Liver (tissue), 9 donors: ENCODE results near the gene LIPC. TPM values are rescaled to one million over a fixed set of nuclear protein-coding genes. Genes with fewer than 3 reads are reported as not detected.

ENCODE experiments used
- DNase-seq: peaks from one replicate; pipeline ENCODE4 v3.0.0-alpha.2; 2017; ENCODE audit warnings: low spot score
- H3K27ac ChIP-seq, 2 donors: one replicate each; pipeline ENCODE4 v1.7.0; 2013; ENCODE audit warnings: inconsistent platforms in 2 of 2, low read length in 2 of 2, control low read depth in 1 of 2, low read depth in 1 of 2, mild to moderate bottlenecking in 1 of 2
- H3K27me3 ChIP-seq, 4 donors: one replicate each; pipeline versions ENCODE4 v1.6.1 to v1.7.0; 2013; ENCODE audit warnings: low read length in 3 of 4, inconsistent platforms in 1 of 4, mild to moderate bottlenecking in 1 of 4, moderate library complexity in 1 of 4; ENCODE audit not compliant: control insufficient read depth in 4 of 4, insufficient read depth in 4 of 4
- H3K36me3 ChIP-seq, 4 donors: one replicate each; pipeline versions ENCODE4 v1.6.1 to v1.7.0; 2013; ENCODE audit warnings: low read length in 3 of 4, mild to moderate bottlenecking in 3 of 4, low read depth in 1 of 4, moderate library complexity in 1 of 4; ENCODE audit not compliant: control insufficient read depth in 4 of 4, insufficient read depth in 3 of 4
- H3K4me1 ChIP-seq, 4 donors: one replicate each; pipeline versions ENCODE4 v1.6.1 to v1.7.0; 2013; ENCODE audit warnings: low read length in 3 of 4, mild to moderate bottlenecking in 3 of 4, moderate library complexity in 1 of 4; ENCODE audit not compliant: control insufficient read depth in 4 of 4, insufficient read depth in 4 of 4
- H3K4me3 ChIP-seq, 3 donors: one replicate each; pipeline versions ENCODE4 v1.6.1 to v1.7.0; 2013; ENCODE audit warnings: low read length in 3 of 3, control low read depth in 1 of 3, low read depth in 1 of 3, mild to moderate bottlenecking in 1 of 3
- H3K9ac ChIP-seq, 2 donors: one replicate each; pipeline ENCODE4 v1.7.0; 2013; ENCODE audit warnings: low read length in 2 of 2, mild to moderate bottlenecking in 2 of 2, moderate library complexity in 2 of 2, control low read depth in 1 of 2, low read depth in 1 of 2
- H3K9me3 ChIP-seq, 4 donors: one replicate each; pipeline versions ENCODE4 v1.6.1 to v1.7.0; 2013; ENCODE audit warnings: low read length in 3 of 4; ENCODE audit not compliant: control insufficient read depth in 4 of 4
- CTCF ChIP-seq: fragments of 150-350 bp; IDR thresholded peaks from 2 replicates; pipeline ENCODE4 v1.5.1; 2017; ENCODE audit warnings: improper control_type of control experiment, low read depth, low read length; ENCODE audit not compliant: missing input control
- EGR1 ChIP-seq, 2 donors: IDR thresholded peaks; 2 replicates each; pipeline ENCODE4 v1.6.1; 2016 to 2018; ENCODE audit warnings: antibody characterized with exemption in 2 of 2, low read depth in 2 of 2
- FOXA2 ChIP-seq: IDR thresholded peaks from 2 replicates; pipeline ENCODE4 v1.6.1; 2016; ENCODE audit warnings: antibody characterized with exemption
- GABPA ChIP-seq, 2 donors: IDR thresholded peaks in 1 of 2; conservative IDR thresholded peaks in 1 of 2; 2 replicates each; pipeline ENCODE4 v1.6.1; 2016; ENCODE audit warnings: antibody characterized with exemption in 2 of 2, mild to moderate bottlenecking in 1 of 2, moderate library complexity in 1 of 2
- NR2F2 ChIP-seq: IDR thresholded peaks from 2 replicates; pipeline ENCODE4 v1.6.1; 2016; ENCODE audit warnings: antibody characterized with exemption
- RXRA ChIP-seq, 2 donors: IDR thresholded peaks; 2 replicates each; pipeline ENCODE4 v1.6.1; 2017 to 2018; ENCODE audit warnings: antibody characterized with exemption in 2 of 2, mild to moderate bottlenecking in 1 of 2
- SP1 ChIP-seq: IDR thresholded peaks from 2 replicates; pipeline ENCODE4 v1.6.1; 2018; ENCODE audit warnings: antibody characterized with exemption, mild to moderate bottlenecking
- YY1 ChIP-seq: IDR thresholded peaks from 2 replicates; pipeline ENCODE4 v1.6.1; 2016; ENCODE audit warnings: antibody characterized with exemption, mild to moderate bottlenecking
- ZBTB33 ChIP-seq: IDR thresholded peaks from 2 replicates; pipeline ENCODE4 v1.6.1; 2016; ENCODE audit warnings: antibody characterized with exemption
- WGBS: extraction: QIAGEN DNeasy Blood & Tissue Kit; methylation state at CpG from one replicate; pipeline ENCODE4 v1.1.7; 2013; 5-methylcytosine and 5-hydroxymethylcytosine counted together
- polyA plus RNA-seq, 2 donors: library from polyadenylated mRNA; stranded (reverse) in 1 of 2; unstranded in 1 of 2; fragments of 200-250 nt in 1 of 2; fragments of >200 nt in 1 of 2; fragmentation: Nextera tagmentation in 1 of 2; extraction: Ambion mirVana in 1 of 2; gene quantifications; one replicate each; pipeline versions ENCODE4 v1.2.1 to v1.2.3, GENCODE V29; 2013 to 2015
- total RNA-seq, 2 donors: library from RNA; depleted of rRNA; stranded (reverse); fragments of >200 nt; gene quantifications; one replicate each; pipeline ENCODE4 v1.2.3, GENCODE V29; 2014
- TF ChIP-seq, protein P1 (sequence below): IDR thresholded peaks from 2 replicates; pipeline ENCODE4 v1.6.1; 2016; ENCODE audit warnings: antibody characterized with exemption
- TF ChIP-seq, protein P2 (sequence below): IDR thresholded peaks from 2 replicates; pipeline ENCODE4 v1.6.1; 2016; ENCODE audit warnings: antibody characterized with exemption
- TF ChIP-seq, protein P3 (sequence below): IDR thresholded peaks from 2 replicates; pipeline ENCODE4 v1.6.1; 2016; ENCODE audit warnings: antibody characterized with exemption, mild to moderate bottlenecking
- donor health status: healthy.
- donor health status: healthy.
- donor health status: healthy.
- donor health status: healthy.
- donor health status: healthy.

LIPC gene
- total and polyA plus RNA-seq, 4 donors: 60.1 to 268 (median 131) TPM

DNA sequence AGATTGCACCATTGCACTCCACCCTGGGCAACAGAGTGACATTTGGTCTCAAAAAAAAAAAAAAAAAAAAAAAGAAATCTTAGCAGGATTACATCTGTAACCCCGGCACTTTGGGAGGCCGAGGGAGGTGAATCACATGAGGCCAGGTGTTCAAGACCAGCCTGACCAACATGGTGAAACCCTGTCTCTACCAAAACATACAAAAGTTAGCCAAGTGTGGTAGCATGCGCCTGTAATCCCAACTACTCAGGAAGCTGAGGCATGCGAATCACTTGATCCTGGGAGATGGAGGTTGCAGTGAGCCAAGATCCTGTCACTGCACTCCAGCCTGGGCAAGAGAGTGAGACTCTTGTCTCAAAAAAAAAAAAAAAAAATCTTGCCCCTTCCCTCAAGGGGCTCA, 40.4 kb downstream of the LIPC start:
- Histone ChIP-seq H3K9ac (no peak overlapping the region), H3K4me1 (peaks cover 13 to 52% (median 37%) of the 10 kb centered on the region in 4 donors), H3K36me3 (no peaks in the 10 kb centered on the region), H3K9me3 (no peaks in the 10 kb centered on the region), H3K27me3 (no peaks in the 10 kb centered on the region), H3K4me3 (no peak overlapping the region), H3K27ac (no peak overlapping the region)
- DNase-seq: no peak
- 78% methylated on average over 4 of the region's 4 CpGs for WGBS
- TF ChIP-seq, protein P1, sequence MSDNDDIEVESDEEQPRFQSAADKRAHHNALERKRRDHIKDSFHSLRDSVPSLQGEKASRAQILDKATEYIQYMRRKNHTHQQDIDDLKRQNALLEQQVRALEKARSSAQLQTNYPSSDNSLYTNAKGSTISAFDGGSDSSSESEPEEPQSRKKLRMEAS: no peak
- TF ChIP-seq FOXA2 (no peak), NR2F2 (no peak), ZBTB33 (no peak), RXRA (IDR thresholded peaks at IDR 0.05) (no peak)

DNA sequence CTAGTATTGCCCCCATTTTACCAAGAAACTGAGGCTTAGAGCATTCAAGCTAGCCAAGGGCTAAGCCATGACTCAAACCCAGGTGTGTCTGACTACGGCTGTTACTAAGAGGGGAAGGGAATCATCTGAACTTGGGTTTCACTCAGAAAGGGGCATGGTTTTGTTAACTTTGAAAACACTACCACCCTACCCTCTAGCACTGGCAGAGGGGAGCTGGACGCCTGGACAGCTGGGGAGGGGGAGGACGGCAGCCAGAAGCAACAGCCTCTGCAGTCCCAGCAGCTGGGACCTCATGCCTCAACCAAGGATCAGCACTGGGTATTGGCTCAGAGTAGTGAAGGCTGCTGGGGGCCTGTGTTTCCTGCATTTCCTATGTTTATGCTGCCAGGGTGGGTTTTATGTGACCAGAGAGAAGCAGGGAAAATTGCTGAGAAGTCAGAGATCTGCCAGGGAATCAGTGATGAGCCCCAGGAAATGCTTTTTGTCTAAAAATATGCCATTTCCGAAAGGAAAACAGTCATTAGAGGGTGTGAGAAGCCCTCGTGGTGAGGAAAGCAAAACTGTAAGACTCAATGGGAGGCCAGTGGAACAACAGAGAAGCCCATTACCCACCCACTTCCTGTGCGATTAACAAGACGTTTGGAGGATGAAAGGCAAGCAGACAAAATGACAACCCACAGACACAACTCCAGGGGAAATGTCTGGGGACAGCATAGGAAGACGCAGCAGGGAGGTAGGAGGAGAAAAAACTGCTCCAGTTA, 41.2 kb downstream of the LIPC start:
- no peak overlapping the region for H3K4me3 ChIP-seq
- peaks cover 15 to 56% (median 36%) of the 10 kb centered on the region in 4 donors for H3K4me1 ChIP-seq
- no peaks in the 10 kb centered on the region for H3K9me3 ChIP-seq
- TF ChIP-seq GABPA (IDR thresholded peaks at IDR 0.05 in 1 of 2, conservative IDR thresholded peaks at IDR 0.05 in 1 of 2) (no peak), NR2F2 (peak; percentile 34), CTCF (no peak)
- TF ChIP-seq, protein P2, sequence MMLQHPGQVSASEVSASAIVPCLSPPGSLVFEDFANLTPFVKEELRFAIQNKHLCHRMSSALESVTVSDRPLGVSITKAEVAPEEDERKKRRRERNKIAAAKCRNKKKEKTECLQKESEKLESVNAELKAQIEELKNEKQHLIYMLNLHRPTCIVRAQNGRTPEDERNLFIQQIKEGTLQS: no peak
- no peak for DNase-seq
- H3K27ac ChIP-seq: peak overlapping the region; percentile 32 to 33
- H3K9ac ChIP-seq: no peak overlapping the region
- WGBS: 73% methylated on average over 8 of the region's 8 CpGs
- no peaks in the 10 kb centered on the region for H3K36me3 ChIP-seq
- H3K27me3 ChIP-seq: no peaks in the 10 kb centered on the region

DNA sequence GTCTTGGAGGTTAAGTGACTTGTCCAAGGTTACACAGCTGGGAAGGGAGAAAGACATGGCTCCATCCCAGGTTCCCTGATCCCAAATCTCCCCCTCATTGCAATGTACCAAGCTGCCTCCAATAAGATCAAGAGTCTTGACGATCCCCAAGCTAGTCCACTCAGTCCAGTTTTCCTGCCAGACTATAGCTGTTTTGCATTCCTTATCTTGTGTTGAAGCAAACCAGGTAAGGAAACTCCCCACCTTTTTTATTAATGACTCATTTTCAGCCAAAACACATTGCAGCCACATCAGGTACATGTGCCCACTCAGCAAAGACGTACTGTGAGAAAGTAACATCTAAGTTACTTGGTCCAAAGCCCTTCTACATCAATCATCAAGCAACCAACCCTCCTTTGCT, 41.9 kb downstream of the LIPC start:
- H3K27ac ChIP-seq: no peak overlapping the region
- H3K36me3 ChIP-seq: no peaks in the 10 kb centered on the region
- no peak for DNase-seq
- 71% methylated on average over 2 of the region's 2 CpGs for WGBS
- H3K4me3 ChIP-seq: no peak overlapping the region
- H3K9me3 ChIP-seq: no peaks in the 10 kb centered on the region
- H3K27me3 ChIP-seq: no peaks in the 10 kb centered on the region
- H3K4me1 ChIP-seq: peaks cover 10 to 57% (median 32%) of the 10 kb centered on the region in 4 donors
- no peak overlapping the region for H3K9ac ChIP-seq
- TF ChIP-seq, protein P3, sequence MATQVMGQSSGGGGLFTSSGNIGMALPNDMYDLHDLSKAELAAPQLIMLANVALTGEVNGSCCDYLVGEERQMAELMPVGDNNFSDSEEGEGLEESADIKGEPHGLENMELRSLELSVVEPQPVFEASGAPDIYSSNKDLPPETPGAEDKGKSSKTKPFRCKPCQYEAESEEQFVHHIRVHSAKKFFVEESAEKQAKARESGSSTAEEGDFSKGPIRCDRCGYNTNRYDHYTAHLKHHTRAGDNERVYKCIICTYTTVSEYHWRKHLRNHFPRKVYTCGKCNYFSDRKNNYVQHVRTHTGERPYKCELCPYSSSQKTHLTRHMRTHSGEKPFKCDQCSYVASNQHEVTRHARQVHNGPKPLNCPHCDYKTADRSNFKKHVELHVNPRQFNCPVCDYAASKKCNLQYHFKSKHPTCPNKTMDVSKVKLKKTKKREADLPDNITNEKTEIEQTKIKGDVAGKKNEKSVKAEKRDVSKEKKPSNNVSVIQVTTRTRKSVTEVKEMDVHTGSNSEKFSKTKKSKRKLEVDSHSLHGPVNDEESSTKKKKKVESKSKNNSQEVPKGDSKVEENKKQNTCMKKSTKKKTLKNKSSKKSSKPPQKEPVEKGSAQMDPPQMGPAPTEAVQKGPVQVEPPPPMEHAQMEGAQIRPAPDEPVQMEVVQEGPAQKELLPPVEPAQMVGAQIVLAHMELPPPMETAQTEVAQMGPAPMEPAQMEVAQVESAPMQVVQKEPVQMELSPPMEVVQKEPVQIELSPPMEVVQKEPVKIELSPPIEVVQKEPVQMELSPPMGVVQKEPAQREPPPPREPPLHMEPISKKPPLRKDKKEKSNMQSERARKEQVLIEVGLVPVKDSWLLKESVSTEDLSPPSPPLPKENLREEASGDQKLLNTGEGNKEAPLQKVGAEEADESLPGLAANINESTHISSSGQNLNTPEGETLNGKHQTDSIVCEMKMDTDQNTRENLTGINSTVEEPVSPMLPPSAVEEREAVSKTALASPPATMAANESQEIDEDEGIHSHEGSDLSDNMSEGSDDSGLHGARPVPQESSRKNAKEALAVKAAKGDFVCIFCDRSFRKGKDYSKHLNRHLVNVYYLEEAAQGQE: no peak
- TF ChIP-seq CTCF (no peak), RXRA (IDR thresholded peaks at IDR 0.05) (no peak), ZBTB33 (no peak), SP1 (no peak), YY1 (no peak), GABPA (IDR thresholded peaks at IDR 0.05 in 1 of 2, conservative IDR thresholded peaks at IDR 0.05 in 1 of 2) (no peak), EGR1 (IDR thresholded peaks at IDR 0.05; ENCODE audit: low read depth in 2 of 2) (no peak)
- TF ChIP-seq, protein P2: no peak
